HT-29 (cell line): ENCODE measurements around the gene CREB3L2. TPM values are rescaled to one million over a fixed set of nuclear protein-coding genes. Genes with fewer than 3 reads are reported as not detected.
"Not testable (repeated sequence)": the region's sequence is repeated elsewhere in the genome, so short reads cannot be mapped to it uniquely, and the experiment has no call there.

Experiments used
- DNase-seq: peaks from one replicate; pipeline ENCODE4 v3.0.0-alpha.2; 2015; ENCODE audit warnings: low spot score
- total RNA-seq: library from RNA; depleted of rRNA; stranded (reverse); fragments of >200 nt; shearing (Covaris generic); gene quantifications from 2 replicates; pipeline ENCODE4 v1.2.3, GENCODE V29; 2014

CREB3L2 gene
- total RNA-seq, 1 experiment from 2014 or later: 3.2 TPM

DNA sequence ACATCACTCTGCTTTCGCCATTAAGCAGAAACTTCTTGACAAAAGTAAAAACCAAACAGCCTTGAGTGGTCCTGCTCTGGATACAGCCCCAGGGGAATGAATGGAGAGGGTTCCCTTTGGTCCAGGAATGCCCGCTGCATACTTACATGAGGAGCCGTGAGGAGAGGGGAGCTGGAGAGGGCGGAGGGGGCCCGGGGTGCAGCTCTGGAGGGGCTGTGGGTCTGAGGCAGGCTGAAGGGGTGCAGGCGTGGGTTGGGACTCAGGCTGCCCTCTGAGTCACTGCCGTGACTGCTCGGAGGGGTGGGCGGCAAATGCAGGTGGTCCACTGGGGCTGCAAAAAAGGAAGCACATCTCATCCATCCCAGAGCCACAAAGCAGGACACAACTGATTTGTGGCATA lies 93.8 kb downstream of the CREB3L2 start:
- no peak for DNase-seq

DNA sequence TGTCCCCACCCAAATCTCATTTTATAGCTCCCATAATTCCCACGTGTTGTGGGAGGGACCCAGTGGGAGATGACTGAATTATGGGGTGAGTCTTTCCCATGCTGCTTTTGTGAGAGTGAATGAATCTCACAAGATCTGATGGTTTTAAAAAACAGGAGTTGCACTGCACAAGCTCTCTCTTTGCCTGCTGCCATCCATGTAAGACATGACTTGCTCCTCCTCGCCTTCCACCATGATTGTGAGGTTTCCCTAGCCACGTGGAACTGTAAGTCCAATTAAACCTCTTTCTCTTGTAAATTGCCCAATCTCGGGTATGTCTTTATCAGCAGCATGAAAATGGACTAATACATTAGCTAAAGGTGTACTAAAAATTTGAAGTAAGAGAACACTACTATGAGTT lies 95.2 kb downstream of the CREB3L2 start:
- not testable (repeated sequence) for DNase-seq

DNA sequence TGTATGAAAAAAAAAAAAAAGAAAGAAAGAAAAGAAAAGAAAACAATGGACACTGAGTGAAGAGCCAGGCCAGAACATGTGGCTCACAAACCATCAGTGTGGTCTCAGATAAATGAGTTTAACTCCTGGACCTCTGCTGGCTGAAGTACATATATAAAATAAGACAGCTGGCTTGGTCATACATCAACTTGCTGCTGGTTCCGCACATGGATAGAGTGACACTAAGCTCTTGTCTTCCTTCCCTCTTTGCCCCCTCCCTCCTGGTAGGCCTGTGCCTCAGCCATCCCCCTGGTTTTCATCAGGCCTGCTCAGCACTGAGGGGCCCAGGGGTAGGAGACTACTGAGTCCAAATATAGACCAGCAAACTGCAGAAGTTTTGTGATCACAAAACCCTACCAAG lies 97.1 kb downstream of the CREB3L2 start:
- no peak for DNase-seq

DNA sequence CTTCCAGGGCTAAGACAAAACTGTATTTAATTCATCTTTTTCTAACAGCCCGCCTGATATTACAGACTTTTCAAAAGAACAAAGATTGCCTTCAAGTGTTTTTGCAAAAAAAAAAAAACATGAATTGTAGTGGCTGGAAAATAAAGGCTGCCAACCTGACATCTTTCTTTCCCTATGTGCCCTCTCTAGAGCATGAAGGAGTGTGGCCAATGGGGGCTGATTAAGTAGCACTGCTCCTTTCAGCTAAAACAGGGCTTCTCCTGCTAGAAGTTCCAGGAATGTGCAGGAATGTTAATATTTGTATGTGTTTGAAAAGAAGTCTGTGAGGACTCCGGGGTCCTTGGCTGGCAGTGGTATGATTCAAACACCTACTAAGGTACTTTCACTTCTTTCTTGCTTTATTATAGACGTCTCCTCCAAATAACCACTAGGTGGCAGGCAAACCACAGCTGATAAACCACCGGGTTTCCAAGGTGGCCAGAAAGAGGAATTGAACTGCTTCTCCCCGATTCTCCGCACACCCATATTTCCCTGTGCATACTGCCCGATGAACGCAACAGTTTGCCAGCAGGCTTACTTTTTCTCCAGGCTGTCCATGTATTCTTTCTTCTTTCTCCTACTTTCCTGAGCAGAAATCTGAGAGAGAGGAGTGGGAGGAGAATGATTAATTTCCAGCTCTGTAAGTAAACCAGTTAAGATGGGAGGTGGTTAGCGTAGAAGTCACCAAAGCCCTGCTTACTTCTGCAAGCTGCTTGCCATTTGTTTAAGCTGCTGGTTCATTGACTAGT lies 98.3 kb downstream of the CREB3L2 start:
- peak; percentile 91 for DNase-seq

DNA sequence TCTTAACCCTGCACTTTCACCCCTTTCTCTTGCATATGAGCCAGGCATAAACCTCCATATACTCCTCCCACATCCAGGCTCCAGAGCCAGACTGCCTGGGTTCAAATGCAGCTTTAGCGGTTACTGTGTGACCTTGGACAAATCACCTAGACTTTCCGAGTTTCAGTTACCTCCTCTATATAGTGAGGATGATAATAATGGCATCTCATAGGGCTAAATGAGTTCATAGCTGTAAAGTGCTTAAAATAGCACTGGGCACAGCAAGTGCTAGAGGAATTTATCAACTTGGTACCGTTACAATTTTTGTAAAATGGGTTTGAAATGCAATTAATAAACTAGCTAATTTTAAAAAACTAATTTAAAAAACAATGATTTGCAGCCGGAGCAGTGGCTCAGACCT lies 101.7 kb downstream of the CREB3L2 start:
- DNase-seq: no peak

DNA sequence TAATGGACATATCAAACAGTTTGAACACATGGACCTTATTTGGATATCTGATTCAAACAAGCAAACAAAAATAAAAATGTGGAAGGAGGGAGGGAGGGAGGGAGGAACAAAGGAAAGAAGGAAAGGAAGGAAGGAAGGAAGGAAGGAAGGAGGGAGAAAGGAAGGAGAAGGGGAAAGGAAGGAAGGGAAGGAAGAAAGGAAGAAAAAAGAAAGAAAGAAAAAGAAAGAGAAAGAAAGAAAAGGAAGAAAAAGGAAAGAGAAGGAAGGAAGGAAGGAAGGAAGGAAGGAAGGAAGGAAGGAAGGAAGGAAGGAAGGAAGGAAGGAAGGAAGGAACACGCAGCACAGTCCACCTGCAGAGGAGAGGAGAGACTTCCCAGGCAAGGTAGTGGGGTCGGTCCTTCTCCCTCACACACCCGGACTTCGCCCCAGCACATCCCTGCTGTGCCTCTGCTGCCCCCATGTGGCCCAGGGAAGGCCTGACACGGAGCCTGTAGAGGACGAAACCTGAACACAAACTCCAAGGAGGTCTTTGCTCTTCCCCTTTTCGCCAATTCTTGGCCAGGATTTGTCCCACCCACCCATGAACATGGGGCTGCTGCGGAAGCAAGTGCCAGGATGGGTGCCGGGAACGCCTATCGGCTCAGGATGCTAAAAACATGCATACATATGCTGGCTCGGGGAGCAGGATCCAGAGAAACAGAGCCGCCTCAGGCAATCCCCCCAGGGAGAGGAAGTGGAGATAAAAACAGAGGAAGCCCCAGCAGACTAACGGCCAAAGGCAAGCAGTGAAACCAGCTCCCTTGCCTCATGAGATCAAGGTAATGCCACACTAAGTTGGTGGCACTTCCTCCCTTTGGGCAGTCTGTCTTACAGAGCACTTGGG lies 102.8 kb downstream of the CREB3L2 start:
- peak; percentile 74 for DNase-seq

DNA sequence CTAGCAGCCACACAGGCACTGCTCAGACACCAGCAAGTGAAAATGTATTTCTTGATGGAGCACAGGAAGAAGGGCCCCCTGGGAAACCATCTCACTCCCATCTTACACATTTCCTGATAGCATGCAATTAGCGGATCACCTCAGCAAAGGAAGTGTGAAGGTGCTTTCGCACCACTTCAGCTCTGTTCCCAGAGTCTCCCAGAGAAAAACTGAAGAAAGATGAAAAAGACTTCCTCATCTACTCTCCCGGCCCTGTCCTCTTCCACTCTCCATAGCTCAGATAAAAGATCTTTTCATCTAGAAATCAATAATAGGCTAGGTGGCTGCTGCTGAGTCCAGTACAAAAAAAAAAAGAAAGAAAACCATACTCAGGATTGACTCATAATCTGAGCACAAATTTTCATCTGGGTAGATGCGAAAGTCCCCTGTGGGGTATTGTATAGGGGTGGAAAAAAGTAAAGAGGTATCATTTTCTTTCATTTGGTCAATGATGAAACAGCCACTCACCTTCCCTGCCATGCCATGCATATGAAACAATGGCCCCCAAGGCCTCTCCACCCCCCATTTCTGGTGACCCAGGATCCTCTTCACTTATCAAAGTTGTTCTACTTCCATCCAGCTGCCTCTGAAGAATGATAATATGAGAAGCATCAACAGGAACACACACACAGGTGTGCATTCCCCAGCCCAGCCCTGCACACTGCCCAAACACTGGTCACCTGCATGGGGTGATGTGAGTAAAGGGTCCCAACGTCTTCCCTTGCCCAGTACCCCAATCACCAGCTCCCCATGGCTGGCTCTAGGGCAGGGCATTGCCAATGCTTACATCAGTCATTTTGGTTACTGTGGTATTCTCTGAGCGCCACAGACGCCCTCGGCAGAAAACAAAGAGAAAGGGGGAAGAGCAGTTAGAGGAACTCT lies 106.3 kb downstream of the CREB3L2 start:
- no peak for DNase-seq

DNA sequence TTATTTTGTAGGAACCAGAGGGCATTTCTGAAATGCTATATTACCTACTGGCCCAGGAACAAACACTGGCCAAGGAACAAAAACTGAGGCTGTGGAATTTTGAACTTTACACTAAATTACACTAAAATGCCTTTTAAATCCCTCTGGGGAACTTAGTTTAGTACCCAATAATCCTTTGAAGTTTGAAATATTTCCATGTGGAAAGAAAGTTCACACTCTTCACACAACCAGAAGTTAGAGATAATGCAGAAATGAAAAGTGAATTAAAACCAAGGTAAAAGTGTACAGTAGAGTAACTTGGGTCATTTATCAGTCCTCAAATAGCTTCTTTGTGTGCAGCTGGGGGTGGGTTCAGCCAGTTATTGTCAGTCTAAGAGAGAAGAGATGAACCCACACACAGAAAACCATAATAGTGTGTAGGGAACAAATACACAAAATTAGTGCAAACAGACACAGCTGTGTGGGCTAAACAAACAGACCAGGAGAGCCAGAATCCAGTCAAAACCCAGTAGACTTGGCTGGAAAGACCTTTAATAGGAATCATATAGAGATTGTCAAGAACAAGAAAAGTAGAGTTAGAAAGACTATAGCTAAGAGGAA lies 108.6 kb downstream of the CREB3L2 start:
- no peak for DNase-seq

DNA sequence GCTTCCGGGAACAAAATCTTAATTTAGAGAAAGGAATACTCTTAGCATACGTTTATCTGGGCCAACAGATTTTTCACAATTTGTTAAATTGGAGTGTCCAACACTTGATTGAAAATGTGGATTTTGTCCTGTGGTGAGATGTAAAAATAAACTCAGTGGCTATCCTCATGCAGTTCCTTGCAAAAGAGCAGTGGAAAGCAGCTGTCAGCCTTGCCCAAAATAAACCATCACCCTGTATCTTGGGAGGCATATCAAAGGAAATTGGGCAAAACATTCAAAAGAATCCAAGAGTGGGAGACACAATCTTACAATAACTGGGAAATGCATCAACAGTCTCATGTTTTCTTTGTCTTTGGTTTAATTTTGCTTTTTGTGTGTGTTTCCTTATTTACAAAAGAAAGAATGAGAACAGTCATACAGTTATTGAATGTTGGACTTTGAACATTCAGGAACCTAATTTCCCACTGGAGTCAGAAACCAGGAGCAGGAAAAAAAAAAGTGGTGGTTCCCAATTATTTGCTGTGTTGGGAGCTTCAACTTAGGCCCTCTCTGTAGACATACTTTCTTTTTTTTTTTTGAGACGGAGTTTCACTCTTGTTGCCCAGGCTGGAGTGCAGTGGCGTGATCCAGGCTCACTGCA lies 110.8 kb downstream of the CREB3L2 start:
- no peak for DNase-seq

DNA sequence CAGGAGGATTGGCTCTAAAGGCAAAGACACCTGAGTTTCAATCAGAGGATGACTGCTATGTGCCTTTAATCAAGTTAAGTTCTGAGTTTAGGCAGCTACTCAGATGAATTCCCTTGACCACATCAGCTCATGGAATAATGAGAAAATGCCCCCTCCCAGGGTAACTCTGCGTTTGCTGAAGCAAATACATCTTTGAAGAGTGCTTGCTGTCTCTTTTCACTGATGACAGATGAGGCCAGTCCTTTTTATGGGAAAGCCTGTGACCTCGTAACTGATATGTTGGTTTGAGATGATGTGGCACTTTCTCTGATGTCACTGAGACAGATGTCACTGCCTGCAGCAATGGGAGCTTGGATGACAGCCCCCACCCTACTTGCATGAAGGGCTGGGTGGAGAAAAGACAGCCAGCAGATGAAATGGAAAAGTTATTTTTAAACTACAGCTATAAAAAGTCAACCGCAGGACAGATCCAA lies 111.4 kb downstream of the CREB3L2 start:
- DNase-seq: no peak

DNA sequence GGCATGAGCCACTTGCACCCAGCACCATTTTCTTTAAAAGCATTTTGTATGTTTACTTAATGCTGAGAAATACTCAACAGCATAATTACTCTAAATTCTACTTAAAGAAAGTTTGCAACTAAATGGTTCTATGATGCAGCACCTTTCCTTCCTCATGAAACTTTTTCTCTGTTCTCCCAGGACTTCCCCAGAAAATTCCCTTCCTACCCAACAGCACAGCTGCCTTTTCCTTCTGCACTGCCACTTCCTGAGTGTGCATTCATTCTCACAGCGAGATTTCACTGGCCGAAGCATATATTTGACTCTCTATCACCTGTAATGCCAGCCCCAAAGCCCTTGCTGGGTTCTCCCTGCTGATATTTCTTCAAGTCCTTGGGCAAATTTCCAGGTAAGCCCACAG lies 113.6 kb downstream of the CREB3L2 start:
- no peak for DNase-seq

DNA sequence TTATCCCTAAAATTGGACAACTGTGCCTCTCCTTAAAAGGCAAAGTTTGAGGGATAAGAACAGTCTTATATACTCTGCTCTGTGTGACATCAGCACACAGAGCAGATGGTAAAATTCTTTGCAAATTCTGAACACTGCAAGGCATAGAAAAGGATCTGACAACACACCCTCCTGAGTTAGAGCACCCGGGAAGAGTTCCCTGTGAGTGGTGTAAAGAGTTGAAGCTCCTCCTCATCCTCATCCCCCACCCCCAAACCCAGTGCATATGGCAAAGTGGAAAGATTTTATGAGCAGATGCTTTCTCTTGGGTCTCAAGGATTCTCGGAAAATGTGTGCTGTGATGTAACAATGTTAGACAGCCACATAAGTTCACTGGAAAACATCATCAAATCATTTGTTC lies 115.1 kb downstream of the CREB3L2 start:
- DNase-seq: no peak

DNA sequence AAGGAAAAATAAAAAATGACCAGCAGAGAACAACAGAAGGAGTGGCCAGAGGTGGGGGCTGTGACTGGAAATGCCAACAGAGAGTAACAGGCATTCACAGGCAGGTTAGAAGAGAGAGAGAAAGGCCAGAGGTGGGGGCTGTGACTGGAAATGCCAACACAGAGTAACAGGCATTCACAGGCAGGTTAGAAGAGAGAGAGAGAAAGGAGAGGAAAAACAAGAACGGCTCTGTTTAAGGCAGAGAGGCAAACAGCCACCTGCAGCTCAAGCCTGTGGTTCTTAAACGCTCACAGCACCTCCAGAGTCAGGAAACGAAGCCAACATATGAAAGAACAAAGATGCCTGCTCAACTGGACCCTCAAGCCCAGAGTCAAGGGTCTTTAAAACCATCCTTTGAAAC lies 115.6 kb downstream of the CREB3L2 start:
- DNase-seq: no peak

DNA sequence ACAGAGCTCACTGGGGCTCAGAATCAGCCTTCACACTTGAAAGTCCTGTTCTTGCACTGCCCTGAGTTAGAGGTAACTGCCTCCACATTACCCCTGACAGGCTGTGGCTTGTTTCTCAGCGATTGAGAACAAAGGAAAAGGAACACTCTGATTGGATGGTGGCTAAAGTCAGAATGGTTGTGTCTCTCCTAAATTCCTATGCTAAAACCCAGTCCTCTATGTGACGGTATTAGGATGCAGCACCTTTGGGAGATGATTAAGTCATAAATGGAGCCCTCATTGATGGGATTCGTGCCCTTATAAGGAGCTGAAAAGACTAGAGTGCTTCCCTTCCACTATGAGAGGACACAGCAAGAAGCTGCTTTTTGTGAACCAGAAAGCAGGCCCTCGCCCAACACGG lies 116.2 kb downstream of the CREB3L2 start:
- no peak for DNase-seq

DNA sequence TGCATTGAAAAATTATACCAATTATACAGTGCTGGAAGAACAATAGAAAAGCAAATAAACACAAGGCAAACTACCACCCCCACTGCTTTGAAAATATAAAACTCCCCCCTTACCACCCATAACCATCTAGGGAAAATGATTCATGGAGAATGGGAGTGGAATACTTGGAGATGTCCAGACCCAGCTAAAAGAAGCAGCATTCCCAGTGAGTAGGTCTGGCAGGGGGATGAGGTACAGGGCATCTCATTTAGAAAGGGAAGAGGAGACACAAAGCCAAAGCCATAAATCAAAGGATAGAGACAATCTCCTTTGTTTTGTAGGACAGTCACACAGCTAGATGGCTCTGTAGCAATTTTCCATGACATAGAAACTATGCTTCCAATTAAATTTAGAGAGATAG lies 119.1 kb downstream of the CREB3L2 start:
- no peak for DNase-seq

DNA sequence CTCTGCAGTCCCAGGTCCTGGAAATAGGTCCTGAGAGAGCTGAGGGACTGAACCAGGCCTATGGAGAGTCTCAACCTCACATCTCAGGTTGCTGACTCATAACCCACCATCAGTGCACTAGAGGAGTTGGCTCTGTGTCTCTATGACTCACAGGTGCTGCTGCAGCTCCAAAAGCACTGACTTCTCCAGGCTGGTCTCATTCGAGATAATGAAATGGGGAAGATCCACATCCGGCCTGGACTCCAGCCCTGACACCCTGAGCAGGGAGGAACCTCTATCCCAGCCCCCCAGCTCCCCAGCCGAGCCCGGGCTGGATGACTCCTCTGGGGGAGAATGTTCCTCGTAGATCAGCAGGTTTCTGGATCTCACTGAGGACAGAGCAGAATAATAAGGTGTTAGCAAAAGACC lies 119.6 kb downstream of the CREB3L2 start:
- peak; percentile 9 for DNase-seq

DNA sequence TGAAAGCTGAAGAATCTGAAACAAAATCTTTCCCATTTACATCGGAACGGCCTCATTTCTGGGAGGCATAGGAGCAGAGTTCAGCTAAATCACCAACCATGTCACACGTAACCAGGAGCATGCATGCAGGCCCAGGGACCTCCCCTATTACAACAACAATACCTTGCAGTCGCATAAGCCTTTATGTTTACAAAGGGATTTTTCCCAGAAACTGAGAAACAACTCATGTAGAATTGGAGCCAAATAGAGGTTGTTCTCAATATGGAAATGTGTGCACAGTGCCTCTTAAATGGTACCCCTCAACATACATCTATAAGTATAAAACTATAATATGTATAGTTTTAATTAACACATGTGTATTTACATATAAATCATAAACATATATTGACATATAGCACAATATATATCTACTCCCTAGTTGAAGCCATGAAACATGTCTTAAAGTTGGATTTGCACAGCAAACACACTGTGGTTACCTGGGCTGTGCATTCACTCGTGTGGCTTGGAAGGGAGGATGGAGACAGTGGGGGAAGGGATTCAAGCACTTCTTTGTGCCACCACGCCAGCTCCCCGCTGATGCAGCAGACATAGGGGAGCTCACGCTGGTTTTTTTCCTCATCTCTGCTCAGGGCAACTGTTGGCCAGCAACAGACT lies 120.2 kb downstream of the CREB3L2 start:
- DNase-seq: no peak

DNA sequence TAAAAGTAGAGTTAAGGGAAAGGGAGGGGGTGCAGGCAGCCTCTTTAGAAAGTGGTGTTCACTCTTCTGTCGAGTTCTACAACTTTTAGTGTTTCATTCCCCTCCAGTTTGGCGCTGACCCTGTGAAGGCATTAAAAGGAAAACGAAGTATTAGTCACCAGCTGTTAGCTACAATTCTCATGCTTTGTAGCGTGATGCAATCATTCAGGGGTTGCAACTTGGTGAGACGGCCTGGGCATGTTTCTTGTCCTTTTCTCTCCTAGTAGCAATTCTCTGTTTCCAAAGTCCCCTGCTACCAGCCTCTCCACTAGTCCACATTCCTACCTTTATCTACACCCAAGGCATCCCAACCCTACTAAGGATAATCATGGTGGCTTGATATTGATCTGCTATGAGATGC lies 121.5 kb downstream of the CREB3L2 start:
- DNase-seq: no peak

DNA sequence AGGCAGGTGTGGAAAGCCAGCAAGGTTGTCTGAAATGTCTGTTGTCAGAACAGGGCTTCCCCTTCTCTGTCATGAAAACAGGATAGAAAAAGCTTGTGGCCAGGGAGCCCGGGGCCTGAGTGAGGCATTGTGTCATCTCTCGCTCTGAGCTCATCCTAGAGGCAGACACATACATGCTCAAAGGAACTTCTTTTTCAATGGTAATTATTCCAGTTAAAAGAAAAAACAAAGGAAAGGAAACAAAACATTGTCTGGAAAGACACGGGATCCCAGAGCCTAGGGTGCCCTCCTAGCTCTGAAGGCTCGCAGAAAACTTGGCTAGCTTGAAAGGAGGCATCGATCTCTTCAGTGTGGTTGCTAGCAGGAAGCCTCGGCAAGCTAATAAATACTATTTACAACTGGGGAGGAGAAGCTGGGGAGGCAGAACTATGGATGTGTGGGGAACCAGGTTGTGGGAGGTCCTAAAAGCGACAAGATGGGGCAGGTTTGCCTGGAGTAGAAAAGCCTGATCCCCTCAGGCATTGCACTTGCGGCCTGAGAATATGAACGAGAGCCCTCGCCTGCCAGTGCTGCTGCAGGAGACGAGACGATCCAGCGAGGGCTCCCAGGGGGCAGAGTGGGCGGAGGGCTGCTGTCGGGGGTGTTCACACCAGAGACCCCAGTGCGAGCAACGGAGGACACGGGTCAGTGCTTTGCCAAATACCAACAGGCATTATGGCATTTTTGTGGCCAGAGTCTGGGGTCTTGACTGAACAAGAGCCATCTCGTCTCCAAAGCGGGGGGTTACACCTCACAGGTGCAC lies 122.3 kb downstream of the CREB3L2 start:
- no peak for DNase-seq
